ENCODE results near the gene MYH6.
"Not testable (repeated sequence)": the region's sequence is repeated elsewhere in the genome, so short reads cannot be mapped to it uniquely, and the experiment has no call there.

MYH6 gene

GRCh38 chr14:23435543-23436326, 27.7 kb upstream of the MYH6 start, which contains the start of gene MYH7:
MYH7 (minus strand) TSS chr14:23435660; CDS start chr14:23433732, 1,928 bp downstream.
- DNase-seq = no peak

GRCh38 chr14:23434488-23435222, 26.6 kb upstream of the MYH6 start:
- DNase-seq = no peak

- no peak for DNase-seq
Observed at GRCh38 chr14:23433457-23433856, 25.4 kb upstream of the MYH6 start.

- no peak for DNase-seq
Observed at GRCh38 chr14:23432946-23433345, 24.9 kb upstream of the MYH6 start.

- DNase-seq = no peak
Observed at GRCh38 chr14:23432102-23432925, 24.2 kb upstream of the MYH6 start.

- DNase-seq = no peak
Observed at GRCh38 chr14:23431486-23431885, 23.4 kb upstream of the MYH6 start.

- no peak for DNase-seq
Observed at GRCh38 chr14:23430723-23431085, 22.6 kb upstream of the MYH6 start.

GRCh38 chr14:23430016-23430722, 22.1 kb upstream of the MYH6 start:
- no peak for DNase-seq

GRCh38 chr14:23428686-23429495, 20.8 kb upstream of the MYH6 start:
- no peak for DNase-seq

GRCh38 chr14:23425798-23426197, 17.7 kb upstream of the MYH6 start:
- DNase-seq = not testable (repeated sequence)

- DNase-seq = no peak
Observed at GRCh38 chr14:23425169-23425568, 17.1 kb upstream of the MYH6 start.

- DNase-seq = no peak
Observed at GRCh38 chr14:23423657-23424056, 15.6 kb upstream of the MYH6 start.

GRCh38 chr14:23421594-23421993, 13.5 kb upstream of the MYH6 start:
- no peak for DNase-seq

- DNase-seq = not testable (repeated sequence)
Observed at GRCh38 chr14:23419646-23420045, 11.6 kb upstream of the MYH6 start.

- DNase-seq = no peak
Observed at GRCh38 chr14:23418021-23418420, 9.9 kb upstream of the MYH6 start.

GRCh38 chr14:23417269-23417668, 9.2 kb upstream of the MYH6 start:
- DNase-seq = not testable (repeated sequence)

- DNase-seq = no peak
Observed at GRCh38 chr14:23416801-23417200, 8.7 kb upstream of the MYH6 start.

GRCh38 chr14:23415821-23416778, 8.0 kb upstream of the MYH6 start:
- DNase-seq = no peak

- DNase-seq = no peak
Observed at GRCh38 chr14:23414906-23415820, 7.1 kb upstream of the MYH6 start.

All from CD4-positive, alpha-beta T cell treated with Interferon alpha-2 for 1 hour (primary cell).